Activated CD8-positive, alpha-beta memory T cell treated with anti-CD3 and anti-CD28 coated beads for 1 hour (primary cell): ENCODE data around the gene ENG.
"Not testable (repeated sequence)": the region's sequence is repeated elsewhere in the genome, so short reads cannot be mapped to it uniquely, and the experiment has no call there.

Experiments
- DNase-seq, 2 donors: peaks; one replicate each; pipeline ENCODE4 v3.0.0-alpha.2; 2020; ENCODE audit warnings: low read depth in 1 of 2; ENCODE audit errors: extremely low read depth in 1 of 2

ENG gene

GRCh38 chr9:127878652-127879390, 24.4 kb upstream of the ENG start:
- DNase-seq: no peak

GRCh38 chr9:127878001-127878651, 23.7 kb upstream of the ENG start:
- DNase-seq: no peak

DNA sequence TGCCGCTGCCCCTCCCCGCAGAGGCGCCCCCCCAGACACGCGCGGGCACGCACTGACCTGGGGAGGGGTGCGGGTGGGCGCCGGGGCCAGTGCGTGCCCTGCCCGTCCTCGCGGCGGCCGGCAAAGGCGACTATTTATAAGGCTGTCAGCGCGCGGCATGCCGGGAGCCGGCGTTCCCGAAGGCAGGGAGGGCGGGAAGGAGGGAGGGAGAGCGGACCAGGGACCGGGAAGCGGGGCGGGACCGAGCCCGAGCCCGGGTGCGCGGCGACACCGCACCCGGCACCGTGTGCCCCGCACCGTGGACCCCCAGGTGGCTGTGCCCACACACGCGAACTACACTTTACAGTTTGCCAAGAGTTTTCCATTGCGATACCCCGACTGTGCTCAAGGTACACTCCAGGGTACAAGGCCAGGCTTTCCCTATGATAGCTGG, 23.1 kb upstream of the ENG start, which contains the start of gene AK1:
AK1 (minus strand) TSS at position 110 of the 433 bp plus-strand sequence. CDS start 3,058 bp downstream, outside the sequence.
- DNase-seq: no peak

DNA sequence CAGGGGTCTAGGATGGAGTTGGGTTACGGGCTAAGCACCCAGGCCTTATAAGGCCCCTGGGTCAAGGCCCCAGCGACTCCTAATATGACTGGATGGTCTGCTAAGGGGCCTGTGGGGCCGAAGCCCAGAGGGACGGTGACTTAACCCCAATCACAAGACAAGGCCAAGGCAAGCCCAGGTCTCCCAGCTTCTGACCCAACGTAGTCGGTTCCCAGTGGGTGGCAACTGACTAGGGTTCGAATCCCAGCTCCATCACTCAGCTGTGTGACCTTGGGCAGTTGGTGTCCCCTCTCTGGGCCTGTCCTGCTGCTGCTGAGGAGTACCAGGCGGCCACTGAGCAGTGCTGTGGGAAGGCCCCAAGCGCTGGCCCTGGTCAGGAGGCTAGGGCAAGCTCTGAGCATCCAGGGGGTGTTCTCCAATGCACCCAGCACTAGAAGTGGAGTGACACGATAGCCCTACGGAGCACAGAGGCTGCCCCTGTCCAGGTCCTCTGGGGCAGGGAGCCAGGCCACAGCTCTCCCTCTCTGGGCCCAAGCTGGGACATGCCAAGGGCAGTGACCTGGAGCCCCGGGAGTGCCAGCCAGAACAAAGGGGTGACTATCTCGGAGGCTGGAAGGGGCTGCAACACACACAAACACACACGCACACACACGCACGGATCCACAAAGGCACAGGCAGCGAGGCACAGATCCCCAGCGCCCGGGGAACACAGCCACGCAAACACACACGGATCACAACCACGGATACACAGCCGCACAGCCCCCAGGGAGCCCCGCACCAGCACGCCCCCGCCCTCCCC, 22.5 kb upstream of the ENG start:
- DNase-seq: no peak

DNA sequence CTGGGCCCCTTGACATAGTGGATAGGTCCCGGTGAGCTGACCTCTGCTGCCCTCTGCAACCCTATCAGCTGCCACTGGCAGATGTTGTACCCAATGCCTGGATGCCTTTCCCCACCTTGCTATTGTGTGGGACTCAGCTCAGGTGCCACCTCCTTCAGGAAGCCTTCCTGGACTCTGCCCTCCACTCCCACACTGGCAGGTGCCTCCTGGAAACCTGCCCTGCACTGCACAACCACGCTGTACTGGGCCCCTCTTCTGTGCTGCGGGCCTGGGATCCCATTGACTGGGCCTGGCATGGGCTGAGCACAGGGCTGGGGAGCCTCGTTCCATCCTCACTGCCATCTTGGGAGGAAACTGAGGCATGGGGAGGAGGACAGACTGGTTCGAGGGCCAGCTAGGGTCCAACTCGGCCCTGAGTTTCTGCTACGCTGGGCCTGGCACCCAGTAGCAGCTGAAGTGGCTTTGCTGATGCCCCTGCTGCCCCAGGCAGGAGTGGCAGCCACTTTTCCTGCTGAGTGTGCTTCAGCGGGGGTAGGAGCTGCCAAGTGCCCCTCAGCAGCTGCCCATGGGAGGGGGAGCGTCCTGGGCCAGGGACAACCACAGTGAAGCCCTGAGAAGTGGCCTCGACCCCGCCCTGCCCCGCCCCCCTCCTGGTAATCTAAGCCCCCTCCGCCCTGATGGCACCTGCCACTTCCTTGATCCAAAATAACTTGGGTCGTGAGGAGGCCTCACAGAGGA, 21.7 kb upstream of the ENG start:
- no peak for DNase-seq

DNA sequence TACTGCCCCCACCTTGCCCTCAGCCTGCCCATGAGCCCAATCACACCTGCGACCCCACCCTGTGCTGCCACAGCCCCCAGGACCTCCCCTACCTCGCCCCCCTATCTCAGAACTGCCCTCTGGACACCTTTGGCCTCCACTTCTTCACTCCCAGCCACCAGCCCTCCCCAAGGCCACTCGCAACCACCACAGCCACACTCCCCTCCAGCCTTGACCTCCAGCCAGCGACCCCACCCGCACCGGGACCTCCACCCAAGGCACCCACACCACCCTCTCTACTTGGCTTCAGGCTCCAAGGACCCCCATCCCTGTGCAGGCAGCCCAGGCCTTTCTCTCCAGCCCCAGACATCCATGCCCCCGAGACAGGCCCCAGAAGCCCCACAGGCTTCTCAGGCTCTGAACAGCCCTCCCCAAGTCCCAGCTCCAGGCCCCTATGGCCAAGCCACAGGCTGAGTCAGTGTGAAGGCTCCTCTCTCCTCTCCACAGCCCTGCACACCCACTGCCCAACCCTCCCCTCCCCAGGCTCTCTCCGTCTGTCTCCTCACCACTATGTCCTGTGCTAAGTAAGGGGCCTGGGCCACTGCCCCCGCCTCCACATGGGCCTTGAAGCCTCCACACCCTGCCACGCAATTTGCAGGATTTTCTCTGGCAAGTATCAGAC, 21.0 kb upstream of the ENG start:
- no peak for DNase-seq

GRCh38 chr9:127874301-127875221, 20.1 kb upstream of the ENG start:
- no peak for DNase-seq

DNA sequence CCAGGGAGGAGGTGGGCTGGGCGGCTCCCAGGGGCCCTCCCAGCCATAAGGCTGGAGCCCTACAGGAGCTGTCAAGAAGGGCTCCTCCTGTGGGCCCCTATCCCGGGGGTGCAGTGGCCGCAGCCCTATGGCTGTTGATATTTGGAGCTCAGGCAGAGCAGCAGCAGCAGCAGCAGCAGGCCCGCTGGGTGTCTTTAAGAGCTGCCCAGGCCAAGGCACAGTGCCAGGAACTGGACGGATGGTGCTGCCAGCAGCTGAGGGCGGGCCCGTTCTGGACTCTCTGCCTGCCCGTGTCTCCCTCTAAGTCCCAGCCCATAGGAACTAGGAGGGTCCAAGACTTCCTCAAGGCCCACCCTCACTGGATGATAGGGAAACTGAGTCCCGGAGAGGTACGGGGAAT, 19.4 kb upstream of the ENG start:
- DNase-seq: no peak

GRCh38 chr9:127873223-127873691, 18.8 kb upstream of the ENG start:
- no peak for DNase-seq

- no peak for DNase-seq
These were observed 18.1 kb upstream of the ENG start for GRCh38 chr9:127872369-127873222.

- no peak for DNase-seq
These were observed 17.1 kb upstream of the ENG start for GRCh38 chr9:127871531-127871930.

DNA sequence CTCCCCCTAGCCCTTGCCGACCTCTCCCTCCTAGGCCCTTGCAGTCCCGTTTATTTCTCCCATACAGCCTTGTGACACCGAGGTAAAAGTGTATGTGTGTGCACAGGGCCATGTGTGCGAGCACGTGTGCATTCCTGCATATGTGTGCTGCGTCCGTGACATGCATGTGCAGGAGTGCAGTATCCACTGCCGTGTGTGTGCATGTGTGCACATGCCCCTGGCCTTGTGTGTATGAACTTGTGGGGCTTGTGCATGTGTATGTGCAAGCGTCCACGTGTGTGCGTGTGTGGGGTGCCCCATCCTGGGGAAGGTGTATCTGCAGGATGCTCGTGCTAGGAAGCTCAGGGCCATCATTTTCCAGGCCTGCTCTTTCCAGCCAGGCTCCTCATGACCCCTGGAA, 16.4 kb upstream of the ENG start:
- no peak for DNase-seq

GRCh38 chr9:127870153-127870491, 15.7 kb upstream of the ENG start:
- not testable (repeated sequence) for DNase-seq

DNA sequence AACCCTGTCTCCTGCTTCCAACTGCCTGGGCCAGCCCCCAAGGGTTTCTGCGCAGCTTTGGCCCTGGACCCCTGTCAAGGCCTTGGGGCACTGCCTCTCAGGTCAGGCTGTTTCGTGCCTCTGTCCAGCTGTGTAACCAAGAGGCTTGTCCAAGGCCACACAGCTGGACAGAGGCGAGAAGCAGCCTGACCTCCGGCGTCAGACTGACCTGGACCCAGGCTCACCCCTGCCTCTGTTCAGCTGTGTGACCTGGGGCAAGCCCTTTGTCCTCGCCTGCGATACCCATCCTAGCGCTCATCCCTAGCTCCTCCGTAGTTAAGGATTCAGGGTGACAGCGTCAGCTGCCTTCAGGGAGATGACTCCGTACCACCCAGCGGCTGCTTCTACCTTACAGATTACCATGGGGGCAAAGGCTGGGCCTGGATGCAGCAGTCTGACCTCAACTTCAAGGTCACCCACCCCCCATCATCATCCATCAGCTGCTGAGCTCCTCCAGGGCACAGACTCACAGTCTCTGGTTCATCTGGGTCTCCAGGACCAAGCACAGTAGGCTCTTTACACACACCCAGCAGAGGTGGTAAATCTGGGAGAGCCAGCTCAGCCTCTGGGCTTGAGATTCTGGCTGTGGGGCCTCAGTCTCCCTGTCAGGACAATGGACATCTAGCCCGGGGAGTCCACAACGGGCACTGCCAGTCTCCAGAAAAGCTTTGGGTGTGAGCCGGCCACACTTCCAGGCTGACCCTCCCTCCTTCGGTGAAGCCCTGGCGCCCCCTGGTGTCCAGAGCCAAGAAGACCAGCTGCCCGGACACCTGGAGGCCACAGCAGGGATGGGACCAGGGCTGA, 15.1 kb upstream of the ENG start:
- peak; percentile 52 to 68 for DNase-seq

GRCh38 chr9:127868278-127868902, 13.9 kb upstream of the ENG start:
- no peak for DNase-seq

GRCh38 chr9:127867356-127868277, 13.2 kb upstream of the ENG start:
- DNase-seq: no peak
